ENCODE data around the gene PIMREG. TPM values are rescaled to one million over a fixed set of nuclear protein-coding genes. Genes with fewer than 3 reads are reported as not detected.

PIMREG gene
- total RNA-seq (ENCODE audit: unreplicated experiment) = 9.1 TPM
- long read RNA-seq, transcript PIMREG-205 (6 exons, 1,948 nt) = major isoform, 7 of 9 reads
- long read RNA-seq, partial matches to known transcripts = 0 of 9 reads
- long read RNA-seq, other reads (novel, unspliced or antisense) = 1 of 9 reads

GRCh38 chr17:6443692-6444570, at the start of gene PIMREG:
Gene PIMREG, plus strand, starts transcription at chr17:6444455. Its CDS starts 656 bp downstream, at chr17:6445111.
- peak within 1 kb of the TSS; percentile 69 for H3K27ac Mint-ChIP-seq (ENCODE audit: unreplicated experiment)
- H3K4me1 Mint-ChIP-seq (ENCODE audit: unreplicated experiment) = peaks cover 16% of the 10 kb centered on the region

GRCh38 chr17:6398955-6399354, 45.3 kb upstream of the PIMREG start:
- no peaks in the 10 kb centered on the region for H3K27me3 Mint-ChIP-seq (ENCODE audit: unreplicated experiment)
- no peaks in the 10 kb centered on the region for H3K4me1 Mint-ChIP-seq (ENCODE audit: unreplicated experiment)
- no peak overlapping the region for H3K27ac Mint-ChIP-seq (ENCODE audit: unreplicated experiment)
- H3K9me3 Mint-ChIP-seq (ENCODE audit: unreplicated experiment) = no peaks in the 10 kb centered on the region
- TF ChIP-seq CTCF (IDR thresholded peaks at IDR 0.05; ENCODE audit: unreplicated experiment) = no peak
- no peaks in the 10 kb centered on the region for H3K36me3 Mint-ChIP-seq (ENCODE audit: low read depth, unreplicated experiment)
- no peak for DNase-seq (ENCODE audit: low spot score)
- H3K4me3 Mint-ChIP-seq (ENCODE audit: unreplicated experiment) = no peak overlapping the region

More at GRCh38 chr17:6443692-6444570, at the start of gene PIMREG:
- H3K9me3 Mint-ChIP-seq (ENCODE audit: unreplicated experiment) = no peaks in the 10 kb centered on the region
- H3K4me3 Mint-ChIP-seq (ENCODE audit: unreplicated experiment) = peak within 1 kb of the TSS; percentile 93
- H3K36me3 Mint-ChIP-seq (ENCODE audit: low read depth, unreplicated experiment) = peaks cover 3% of the 10 kb centered on the region
- DNase-seq (ENCODE audit: low spot score) = peak; percentile 99
- peaks cover 4% of the 10 kb centered on the region for H3K27me3 Mint-ChIP-seq (ENCODE audit: unreplicated experiment)
- TF ChIP-seq CTCF (IDR thresholded peaks at IDR 0.05; ENCODE audit: unreplicated experiment) = no peak

- Mint-ChIP-seq H3K36me3 (ENCODE audit: low read depth, unreplicated experiment) (no peaks in the 10 kb centered on the region), H3K27me3 (ENCODE audit: unreplicated experiment) (peaks cover 3% of the 10 kb centered on the region), H3K4me3 (ENCODE audit: unreplicated experiment) (no peak overlapping the region), H3K27ac (ENCODE audit: unreplicated experiment) (no peak overlapping the region), H3K9me3 (ENCODE audit: unreplicated experiment) (no peaks in the 10 kb centered on the region), H3K4me1 (ENCODE audit: unreplicated experiment) (no peaks in the 10 kb centered on the region)
- no peak for TF ChIP-seq CTCF (IDR thresholded peaks at IDR 0.05; ENCODE audit: unreplicated experiment)
- DNase-seq (ENCODE audit: low spot score) = no peak
Observed at GRCh38 chr17:6402258-6402657, 42.0 kb upstream of the PIMREG start.

GRCh38 chr17:6408276-6408675, 36.0 kb upstream of the PIMREG start:
- Mint-ChIP-seq H3K4me1 (ENCODE audit: unreplicated experiment) (no peaks in the 10 kb centered on the region), H3K27me3 (ENCODE audit: unreplicated experiment) (peaks cover 3% of the 10 kb centered on the region), H3K27ac (ENCODE audit: unreplicated experiment) (no peak overlapping the region), H3K9me3 (ENCODE audit: unreplicated experiment) (no peaks in the 10 kb centered on the region), H3K36me3 (ENCODE audit: low read depth, unreplicated experiment) (no peaks in the 10 kb centered on the region), H3K4me3 (ENCODE audit: unreplicated experiment) (no peak overlapping the region)
- no peak for DNase-seq (ENCODE audit: low spot score)
- no peak for TF ChIP-seq CTCF (IDR thresholded peaks at IDR 0.05; ENCODE audit: unreplicated experiment)

GRCh38 chr17:6408735-6409134, 35.5 kb upstream of the PIMREG start:
- Mint-ChIP-seq H3K4me3 (ENCODE audit: unreplicated experiment) (no peak overlapping the region), H3K9me3 (ENCODE audit: unreplicated experiment) (no peaks in the 10 kb centered on the region), H3K27ac (ENCODE audit: unreplicated experiment) (no peak overlapping the region), H3K27me3 (ENCODE audit: unreplicated experiment) (peaks cover 3% of the 10 kb centered on the region), H3K4me1 (ENCODE audit: unreplicated experiment) (no peaks in the 10 kb centered on the region), H3K36me3 (ENCODE audit: low read depth, unreplicated experiment) (no peaks in the 10 kb centered on the region)
- TF ChIP-seq CTCF (IDR thresholded peaks at IDR 0.05; ENCODE audit: unreplicated experiment) = no peak
- no peak for DNase-seq (ENCODE audit: low spot score)

All from endothelial cell (in vitro differentiated cells).